ENCODE results near the gene NOX3.

- no peak for TF ChIP-seq POLR2A (IDR thresholded peaks at IDR 0.05; ENCODE audit: low read depth, low read length)
- no peak for TF ChIP-seq POU2F2 (IDR thresholded peaks at IDR 0.05; ENCODE audit: low read depth, low read length)
- no peak for TF ChIP-seq TAF1 (IDR thresholded peaks at IDR 0.05; ENCODE audit: low read depth, low read length)
- no peak for TF ChIP-seq SPI1 (IDR thresholded peaks at IDR 0.05; ENCODE audit: low read depth, low read length)
- no peak for TF ChIP-seq POLR2AphosphoS5 (IDR thresholded peaks at IDR 0.05; ENCODE audit: low read depth, low read length)
These were observed 90.7 kb downstream of the NOX3 start for GRCh38 chr6:155364844-155365437.

Measured in GM12891 (cell line).